Inferior parietal cortex (tissue), 1 donor: ENCODE data around the gene C10orf67.
"Not testable (repeated sequence)": the region's sequence is repeated elsewhere in the genome, so short reads cannot be mapped to it uniquely, and the experiment has no call there.

Experiments
- DNase-seq: peaks from one replicate; pipeline ENCODE4 v3.0.0-alpha.2; 2016; ENCODE audit errors: extremely low spot score

The C10orf67 gene

DNA sequence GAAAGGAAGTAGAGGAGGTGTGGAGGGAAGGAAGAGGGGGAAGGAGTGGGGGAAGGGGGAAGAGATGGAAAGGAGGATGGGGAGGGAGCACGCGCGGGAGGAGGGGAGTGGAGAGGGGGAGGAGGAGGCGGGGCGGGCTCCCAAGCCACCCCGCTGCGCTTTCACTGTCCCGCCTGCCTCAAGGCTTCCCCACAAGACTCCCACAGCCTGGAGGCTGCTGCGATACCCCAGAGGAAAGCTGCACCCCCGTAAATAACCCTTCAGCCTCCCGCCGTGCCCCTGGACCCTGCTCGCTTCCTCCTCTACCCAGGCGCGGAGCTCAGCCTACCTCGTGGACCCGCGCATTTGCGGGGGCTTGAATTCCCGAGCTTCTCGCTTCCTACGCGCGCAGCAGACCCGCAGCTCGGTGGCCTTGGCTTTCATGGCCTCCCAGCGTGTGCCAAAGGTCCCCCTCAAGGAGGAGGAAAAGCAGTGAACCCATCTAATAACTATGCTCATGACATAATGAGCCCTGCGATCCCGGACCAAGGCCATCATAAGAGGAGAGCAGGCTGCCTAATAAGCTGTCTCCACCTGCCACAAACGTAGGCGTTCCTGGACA is at the start of gene C10orf67:
Gene C10orf67 (minus strand): TSS at position 557 of the 601 bp plus-strand sequence. CDS start 23 bp downstream, at position 534.
- DNase-seq: peak; percentile 42

DNA sequence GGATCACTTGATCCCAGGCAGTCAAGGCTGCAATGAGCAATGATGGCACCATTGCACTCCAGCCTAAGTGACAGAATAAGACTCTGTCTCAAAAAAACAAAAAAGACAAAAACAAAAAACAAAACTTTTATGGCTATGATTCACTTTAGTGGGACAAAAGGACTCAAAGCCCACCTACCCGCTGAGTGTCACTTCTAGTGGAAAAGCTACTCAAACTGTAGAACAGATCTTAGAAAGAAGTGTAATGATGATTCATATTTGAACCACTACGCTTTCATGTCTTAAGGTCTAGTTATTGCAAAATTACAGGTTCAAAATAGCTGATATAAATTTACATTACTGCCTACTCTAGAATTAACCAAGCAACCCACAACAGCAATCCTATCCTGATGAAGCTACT is 47.2 kb upstream of the C10orf67 start:
- no peak for DNase-seq

DNA sequence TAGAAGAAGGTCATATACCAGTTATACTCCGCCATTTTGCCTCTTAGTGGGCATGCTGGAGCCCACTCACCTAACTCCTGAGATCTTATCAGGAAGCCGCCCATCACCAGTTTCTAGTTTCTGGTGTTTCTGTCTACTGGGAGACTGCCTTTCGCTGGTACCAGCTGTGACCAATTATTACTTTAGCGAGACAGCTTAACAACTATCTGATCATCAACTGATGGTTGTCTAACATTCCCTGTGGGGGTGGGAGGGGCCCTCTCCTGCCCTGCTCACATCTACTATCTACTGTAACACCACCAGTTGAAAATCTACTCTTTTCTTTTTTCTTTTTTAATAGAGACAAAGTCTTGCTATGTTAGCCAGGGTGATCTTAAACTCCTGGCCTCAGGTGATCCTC is 46.2 kb upstream of the C10orf67 start:
- no peak for DNase-seq

DNA sequence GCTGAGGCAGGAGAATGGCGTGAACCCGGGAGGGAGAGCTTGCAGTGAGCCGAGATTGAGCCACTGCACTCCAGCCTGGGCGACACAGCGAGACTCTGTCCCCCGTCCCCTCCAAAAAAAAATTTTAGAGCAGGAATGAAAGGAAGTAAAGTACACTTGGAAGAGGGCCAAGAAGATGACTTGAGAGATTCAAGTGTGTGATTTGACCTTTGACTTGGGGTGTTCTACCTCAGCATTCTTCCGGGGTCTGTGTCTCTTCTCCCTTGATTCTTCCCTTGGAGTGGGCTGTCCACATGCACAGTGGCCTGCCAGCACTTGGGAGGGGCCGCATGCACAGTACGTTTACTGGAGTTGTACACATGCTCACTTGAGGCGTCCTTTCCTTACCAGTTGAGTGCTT is 45.8 kb upstream of the C10orf67 start:
- DNase-seq: not testable (repeated sequence)

DNA sequence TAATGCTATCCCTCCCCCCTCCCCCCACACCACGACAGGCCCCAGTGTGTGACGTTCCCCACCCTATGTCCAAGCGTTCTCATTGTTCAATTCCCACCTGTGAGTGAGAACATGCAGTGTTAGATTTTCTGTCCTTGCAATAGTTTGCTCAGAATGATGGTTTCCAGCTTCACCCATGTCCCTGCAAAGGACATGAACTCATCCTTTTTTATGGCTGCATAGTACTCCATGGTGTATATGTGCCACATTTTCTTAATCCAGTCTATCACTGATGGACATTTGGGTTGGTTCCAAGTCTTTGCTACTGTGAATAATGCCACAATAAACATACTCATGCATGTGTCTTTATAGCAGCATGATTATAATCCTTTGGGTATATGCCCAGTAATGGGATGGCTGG is 42.9 kb upstream of the C10orf67 start:
- DNase-seq: not testable (repeated sequence)

DNA sequence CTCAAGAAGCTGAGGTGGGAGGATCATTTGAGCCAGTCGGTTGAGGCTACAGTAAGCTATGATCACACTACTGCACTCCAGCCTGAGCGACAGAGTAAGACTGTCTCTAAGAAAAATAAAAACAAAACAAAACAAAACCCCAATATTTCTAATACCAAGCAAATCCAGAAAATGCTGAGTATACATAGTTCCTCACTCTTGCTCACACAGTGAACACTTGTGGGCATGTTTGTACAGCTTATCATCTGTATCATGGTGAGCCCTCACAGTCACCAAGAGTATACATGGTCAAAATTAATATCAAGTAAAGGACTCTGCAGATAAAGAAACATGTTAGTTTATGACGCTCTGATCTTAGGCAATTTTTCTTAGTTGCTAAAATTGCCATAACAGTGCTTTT is 41.5 kb upstream of the C10orf67 start:
- DNase-seq: no peak

DNA sequence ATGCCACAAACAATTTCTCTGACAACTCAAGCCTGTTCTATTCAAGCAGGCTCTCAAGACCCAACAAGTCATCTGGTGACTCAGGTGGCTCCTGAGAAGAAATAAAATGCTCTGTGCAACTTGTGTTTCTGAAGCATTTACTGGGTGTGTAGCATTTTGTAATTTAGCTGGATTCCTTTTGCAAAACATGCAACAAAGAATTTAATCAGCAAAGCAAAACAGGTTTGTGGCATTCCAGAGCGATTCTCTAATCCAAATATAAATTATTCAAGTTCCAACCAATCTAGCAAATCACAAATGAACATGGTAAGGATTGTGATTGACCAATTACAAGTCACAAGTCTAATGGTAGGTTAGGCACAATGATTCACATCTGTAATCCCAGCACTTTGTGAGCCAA is 39.8 kb upstream of the C10orf67 start:
- no peak for DNase-seq

DNA sequence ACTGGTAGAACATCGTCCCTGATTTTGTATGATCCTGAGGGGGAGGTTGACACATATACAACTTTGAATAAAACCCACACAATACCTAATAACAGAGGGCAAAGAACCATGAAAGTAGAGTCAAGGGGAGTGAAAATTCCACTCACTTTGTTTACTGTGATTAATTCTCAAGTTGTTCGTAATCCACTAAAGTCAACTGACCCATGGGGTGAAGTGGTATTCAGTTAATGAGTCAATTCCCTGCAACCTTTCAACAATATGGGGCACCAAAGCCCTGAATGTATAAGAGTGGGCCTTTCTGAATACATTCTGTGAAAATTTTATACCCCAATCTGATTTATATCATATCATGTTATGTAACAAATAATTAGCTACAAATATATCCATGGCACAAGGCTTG is 39.0 kb upstream of the C10orf67 start:
- no peak for DNase-seq

DNA sequence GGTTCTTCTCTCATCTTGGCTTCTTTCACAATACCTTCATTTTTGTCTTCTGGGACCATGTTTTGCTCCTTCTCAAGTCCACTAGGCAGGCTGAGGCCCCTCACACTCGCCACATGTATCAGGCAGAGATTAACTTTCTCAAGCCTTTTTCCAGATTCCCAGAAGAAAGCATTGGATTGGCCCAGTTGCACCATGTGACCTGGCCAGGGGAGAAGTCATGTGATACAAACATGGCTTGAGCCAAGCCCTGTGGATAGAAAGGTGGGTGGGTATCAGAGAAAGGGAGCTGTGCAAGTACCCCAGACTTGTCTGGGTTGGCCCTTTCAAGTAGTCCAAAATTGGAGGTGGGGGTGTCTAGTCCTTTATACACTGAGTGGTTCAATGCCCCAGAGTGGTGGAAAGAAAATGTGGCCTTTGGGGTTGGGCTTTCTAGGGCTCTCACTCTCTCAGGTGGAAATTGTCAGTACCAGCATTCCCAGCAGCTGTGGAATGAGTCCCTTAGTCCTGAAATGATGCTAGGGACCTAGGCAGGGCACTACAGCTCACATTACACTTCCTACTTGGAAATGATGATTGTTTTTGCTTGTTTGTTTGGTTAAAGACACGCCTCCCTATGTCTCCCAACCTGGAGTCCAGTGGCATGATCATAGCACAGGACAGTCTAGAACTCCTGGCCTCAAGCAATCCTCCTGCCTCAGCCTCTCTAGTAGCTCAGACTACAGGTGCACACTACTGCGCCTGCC is 36.9 kb upstream of the C10orf67 start:
- no peak for DNase-seq

DNA sequence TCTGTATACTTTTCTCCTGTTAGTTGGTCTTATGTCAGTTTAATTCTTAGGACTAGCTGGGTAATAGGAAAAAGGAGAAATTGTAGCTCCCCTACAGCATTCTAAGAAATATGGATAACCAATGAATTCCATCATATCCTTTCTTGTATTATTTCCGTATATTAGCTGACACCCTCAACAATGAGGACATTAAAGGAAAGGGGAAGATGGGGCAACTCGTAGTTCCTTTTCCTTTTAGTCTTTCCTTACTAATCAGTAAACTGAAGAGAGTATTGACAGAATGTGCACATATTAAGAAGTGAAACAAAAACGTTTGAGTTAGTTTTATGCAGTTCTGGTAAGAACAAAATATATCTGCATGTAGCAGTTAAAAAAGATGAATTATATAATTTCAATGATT is 35.1 kb upstream of the C10orf67 start:
- no peak for DNase-seq

DNA sequence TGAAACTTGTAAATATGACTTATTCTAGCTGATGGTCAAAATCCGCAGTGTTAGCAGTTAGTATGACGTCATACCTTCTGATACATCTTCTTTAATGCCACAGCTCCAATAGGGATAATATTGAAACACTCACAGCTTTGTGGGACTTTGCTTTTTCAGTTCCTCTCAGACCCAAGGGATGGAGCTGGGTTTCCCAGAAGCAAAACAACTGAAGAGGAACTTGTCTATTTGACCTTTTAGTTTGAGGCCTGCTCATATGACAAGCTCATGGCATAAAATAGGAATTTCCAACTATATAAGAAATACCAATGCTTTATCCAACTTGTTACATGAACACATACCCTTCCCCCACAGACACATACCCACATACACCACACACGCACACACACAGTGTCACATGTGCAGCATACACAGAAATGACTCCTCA is 31.6 kb upstream of the C10orf67 start:
- no peak for DNase-seq

DNA sequence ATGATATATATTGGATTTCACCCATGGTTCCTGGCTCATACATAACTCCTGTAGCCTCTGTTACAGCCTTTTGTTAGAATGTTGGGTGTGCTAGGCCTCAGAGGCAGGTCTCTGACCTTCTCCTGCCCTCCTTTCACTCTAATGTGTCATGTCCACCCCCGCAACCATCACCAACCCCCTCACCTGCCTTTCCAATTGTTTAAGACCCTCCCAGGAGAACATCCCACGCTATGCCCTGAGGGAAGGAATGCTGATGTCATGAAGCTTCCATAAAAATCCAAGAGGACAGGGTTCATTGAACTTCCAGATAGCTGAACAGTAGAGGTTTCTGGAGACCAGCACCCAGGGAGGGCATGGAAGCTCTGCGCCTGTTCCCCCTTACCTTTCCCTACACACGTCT is 30.8 kb upstream of the C10orf67 start:
- DNase-seq: no peak

DNA sequence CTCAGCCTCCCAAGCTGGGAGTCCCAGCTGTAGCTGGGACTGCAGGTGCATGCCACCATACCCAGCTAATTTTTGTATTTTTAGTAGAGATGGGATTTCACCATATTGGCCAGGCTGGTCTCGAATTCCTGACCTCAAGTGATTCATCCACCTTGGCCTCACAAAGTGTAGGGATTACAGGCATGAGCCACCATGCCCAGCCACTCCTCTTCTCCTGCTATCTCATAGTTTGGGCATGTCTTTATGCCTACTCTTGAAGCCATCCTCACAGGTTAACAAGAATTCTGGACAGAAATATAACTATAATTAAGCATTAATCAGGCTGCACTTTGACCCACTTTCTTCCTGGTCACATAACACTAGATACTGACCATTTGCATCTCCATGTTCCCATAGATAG is 28.6 kb upstream of the C10orf67 start:
- no peak for DNase-seq

DNA sequence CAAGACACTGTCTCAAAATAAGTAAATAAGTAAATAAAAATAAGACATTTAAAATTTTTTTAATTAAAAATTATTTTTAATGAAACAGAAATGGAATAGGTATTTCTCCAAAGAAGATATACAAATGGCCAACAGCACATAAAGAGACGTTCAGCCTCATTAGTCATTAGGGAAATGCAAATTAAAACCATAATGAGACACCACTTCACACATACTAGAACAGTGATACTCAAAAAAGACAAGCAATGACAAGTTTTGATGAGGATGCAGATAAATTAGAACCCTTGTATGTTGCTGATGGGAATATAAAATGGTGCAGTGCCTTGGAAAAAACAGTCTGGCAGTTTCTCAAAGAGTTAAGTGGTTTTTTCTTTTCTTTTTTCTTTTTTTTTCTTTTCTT is 26.5 kb upstream of the C10orf67 start:
- DNase-seq: no peak

DNA sequence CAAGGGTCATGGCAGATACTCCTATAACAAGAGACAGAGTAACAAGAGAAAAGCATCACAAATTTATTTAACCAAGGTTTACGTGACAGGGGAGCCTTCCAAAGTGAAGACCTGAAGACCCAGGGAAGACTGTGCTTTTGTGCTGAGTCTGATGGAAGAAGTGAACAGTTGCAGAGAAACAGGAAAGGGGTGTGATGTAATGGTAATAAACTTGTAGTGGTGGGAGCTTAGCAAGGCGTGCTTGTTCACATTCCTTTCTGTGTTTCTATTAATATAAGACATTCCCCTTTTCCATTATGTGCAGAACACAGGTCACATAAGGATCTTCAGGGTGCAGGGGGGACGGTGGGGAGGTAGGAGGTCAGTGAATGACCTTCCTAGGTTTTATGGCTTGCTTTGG is 25.5 kb upstream of the C10orf67 start:
- DNase-seq: no peak

DNA sequence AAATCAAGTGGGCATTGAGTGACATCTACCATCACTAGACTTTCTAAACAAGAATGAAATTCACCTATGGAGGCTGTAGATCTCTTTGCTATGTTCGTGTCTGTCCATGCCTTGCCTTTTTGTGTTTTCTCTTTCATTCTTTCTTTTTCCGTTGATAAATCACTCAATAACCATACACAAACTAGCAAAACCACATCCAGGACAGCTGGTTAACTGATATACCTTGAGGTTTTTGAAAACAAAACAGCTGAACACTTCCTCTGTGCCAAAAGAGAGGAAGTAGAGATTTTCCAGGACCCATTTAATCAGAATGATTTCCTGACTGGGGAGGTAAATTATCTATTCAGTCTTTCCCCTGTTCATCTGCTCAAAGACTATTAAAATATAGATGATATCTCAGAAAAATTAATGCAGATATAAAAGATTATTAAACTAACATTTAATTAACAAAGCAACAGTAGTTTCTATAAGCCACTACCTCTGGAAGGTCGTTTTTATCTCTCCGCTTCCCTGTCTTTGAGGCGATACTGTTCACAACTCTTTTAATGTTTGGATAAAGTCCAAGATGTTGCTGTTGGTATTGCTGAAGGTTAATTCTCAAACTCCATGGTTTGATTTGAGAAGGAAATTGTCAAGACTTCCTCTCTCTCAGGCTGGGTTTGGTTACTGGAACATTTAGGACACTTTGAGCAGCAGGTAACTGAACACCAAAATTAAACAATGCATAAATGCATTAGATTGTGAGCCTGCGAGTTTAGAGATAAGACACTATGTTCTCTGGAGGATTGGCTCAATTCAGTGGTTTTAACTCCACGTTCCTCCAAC is 24.4 kb upstream of the C10orf67 start:
- DNase-seq: no peak

DNA sequence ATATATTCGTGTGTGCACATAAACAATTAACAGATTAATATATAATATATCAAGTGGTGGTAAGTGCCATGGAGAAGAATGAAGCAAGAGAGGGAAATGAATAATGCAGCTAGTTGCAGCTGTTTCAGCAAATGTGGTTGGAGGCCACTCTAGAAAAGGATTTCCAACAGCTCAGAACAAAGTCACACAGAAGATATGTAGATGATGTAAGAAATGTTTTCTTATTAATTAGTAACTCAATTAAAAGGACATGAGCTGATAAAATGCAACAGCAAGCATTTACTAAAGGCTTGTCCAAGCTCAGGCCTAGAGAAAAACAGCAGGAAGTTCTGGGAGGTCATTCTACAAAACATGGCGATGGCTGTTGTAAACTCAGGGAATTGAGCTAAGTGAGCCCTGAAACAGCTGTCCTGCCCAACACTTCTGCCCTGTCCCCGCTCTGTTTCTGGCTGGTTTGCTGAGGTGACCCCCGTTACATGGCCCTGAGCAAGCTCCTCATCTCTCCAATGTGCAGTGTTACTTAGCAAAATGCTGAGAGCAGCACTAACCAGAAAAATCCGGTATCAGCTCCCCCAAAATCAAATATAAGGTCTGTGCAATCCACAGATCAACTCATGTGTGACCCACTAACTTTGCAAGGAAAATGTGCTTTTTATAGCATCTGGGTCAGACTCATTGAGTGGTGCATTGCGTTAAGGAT is 23.4 kb upstream of the C10orf67 start:
- DNase-seq: no peak

DNA sequence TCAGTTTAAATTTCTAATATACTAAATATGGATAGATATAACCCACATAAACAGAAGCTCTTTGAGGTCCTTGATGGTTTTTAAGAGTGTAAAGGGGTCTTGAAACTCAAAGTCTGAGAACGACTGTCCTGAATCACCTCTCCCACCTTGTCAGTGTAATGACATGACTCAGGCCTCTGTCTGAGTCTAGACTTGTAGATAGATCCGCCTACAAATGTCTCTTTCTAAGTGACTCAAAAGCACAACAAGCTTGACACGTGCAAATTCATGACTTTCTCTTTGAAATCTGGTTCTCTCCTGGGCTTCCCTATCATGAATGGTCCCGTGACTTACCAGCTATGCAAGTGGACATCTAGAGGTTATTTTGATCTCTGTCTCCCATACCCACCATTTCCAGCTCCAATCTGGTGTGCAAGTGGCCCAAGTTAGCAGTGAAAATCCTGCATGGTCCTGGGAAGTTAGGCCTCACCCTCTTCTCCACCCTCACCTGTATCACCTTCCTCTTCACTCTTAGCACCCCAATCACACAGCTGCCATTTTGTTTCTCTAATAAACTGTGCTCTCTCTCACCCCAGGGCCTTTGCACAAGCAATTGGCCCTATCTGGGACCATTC is 20.9 kb upstream of the C10orf67 start:
- DNase-seq: not testable (repeated sequence)

DNA sequence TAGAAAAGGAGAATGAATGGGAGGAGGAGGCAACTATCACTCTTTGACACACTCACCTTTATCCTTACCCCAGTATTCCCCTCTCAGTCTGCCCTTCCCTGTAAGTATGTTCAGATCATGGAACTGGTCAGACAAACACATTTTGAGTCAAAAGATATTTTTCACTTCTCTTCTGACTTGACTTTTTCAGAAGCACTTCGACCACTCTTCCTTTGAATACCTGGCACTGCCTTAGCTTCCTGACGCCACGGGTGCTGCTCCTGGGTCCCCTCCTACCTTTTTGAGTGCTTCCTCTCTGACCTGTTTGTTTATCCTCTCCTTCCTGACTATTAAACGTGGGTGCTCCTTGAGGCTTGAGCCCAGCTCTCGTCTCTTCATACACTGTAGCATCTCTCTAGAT is 19.8 kb upstream of the C10orf67 start:
- no peak for DNase-seq

DNA sequence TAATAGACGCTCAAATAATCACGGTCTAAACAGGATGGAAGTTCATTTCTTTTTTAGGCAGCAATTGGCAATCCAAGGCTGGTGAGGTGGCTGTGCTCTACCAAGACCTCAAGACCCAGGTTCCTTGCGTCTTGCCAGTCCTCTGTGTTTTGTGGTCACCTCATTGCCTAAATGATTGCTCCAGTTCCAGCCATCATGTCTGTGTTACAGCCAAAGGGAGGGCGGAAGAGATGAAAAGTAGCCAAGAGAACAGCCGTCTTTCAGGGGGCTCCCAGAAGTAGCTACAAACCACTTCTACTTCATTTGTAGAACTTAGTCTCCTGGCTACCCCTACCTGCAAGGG is 19.2 kb upstream of the C10orf67 start:
- DNase-seq: no peak

DNA sequence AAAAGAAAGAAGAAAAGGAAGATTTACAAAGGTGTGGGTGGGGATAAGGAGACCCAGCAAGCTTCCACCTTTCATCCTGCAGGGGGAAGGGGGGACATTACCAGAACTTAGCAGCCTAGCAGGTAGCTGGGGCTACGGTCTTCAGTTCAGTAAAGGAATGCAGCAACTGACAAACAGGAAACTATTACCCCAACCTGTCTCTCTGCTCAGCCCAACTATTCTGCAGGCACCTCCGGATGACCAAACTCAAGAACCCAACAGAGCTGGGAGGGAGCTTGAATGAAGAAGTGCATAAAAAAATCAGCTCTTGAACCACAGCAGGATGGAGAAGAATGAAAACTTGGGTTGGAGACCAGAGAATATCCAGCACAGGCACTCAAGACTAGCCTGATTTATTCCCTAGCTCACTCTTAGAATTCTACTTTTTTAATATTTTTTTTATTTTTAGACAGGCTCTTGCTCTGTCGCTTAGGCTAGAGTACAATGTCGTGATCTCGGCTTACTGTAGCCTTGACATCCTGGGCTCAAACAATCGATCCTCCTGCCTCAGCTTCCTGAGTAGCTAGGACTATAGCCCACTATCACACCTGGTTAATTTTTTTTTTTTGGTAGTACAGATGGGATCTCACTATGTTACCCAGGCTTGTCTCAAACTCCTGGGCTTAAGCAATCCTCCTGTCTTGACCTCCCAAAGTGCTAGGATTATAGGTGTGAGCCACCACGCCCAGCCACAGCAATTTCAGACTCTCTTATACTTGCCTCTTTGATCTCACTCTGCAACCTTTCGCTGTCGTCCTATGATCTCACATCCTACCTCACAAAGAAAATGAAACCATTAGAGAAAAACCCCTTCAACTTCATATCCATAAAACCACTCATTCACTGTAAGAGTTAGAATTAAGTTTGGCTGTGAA is 18.5 kb upstream of the C10orf67 start:
- DNase-seq: no peak
